Caco-2 (cell line): ENCODE data around the gene GDPD4. TPM values are rescaled to one million over a fixed set of nuclear protein-coding genes. Genes with fewer than 3 reads are reported as not detected.

Experiments
- BruUV-seq: library from RNA; stranded (reverse); fragments of 400-500 nt; replicated peaks from 2 replicates; lab custom pipeline; 2021; lab: Mats Ljungman, UMichigan
- CTCF ChIA-PET: fragments of 300-600 bp; sonication (Branson Sonifier 250); formaldehyde crosslinking; loops from one replicate; lab custom pipeline; 2022; ENCODE audit warnings: antibody characterized with exemption; lab: Charles Lee
- POLR2A ChIA-PET: fragments of 300-600 bp; sonication (Branson Sonifier 250); formaldehyde crosslinking; loops from one replicate; lab custom pipeline; 2022; ENCODE audit warnings: antibody characterized with exemption; lab: Charles Lee
- DNase-seq, 2 experiments: peaks; one replicate each; pipeline versions ENCODE4 v3.0.0 to v3.0.0-alpha.2; 2020 to 2022
- H3K27me3 ChIP-seq: replicated peaks from 2 replicates; pipeline ENCODE4 v1.6.0; 2011; ENCODE audit warnings: low read length; ENCODE audit not compliant: control insufficient read depth, insufficient read depth
- H3K36me3 ChIP-seq: 2 replicates; pipeline ENCODE4 v1.5.1; 2011; ENCODE audit warnings: low read length; ENCODE audit not compliant: control insufficient read depth, insufficient read depth
- H3K4me1 ChIP-seq: fragments of 250-450 bp; sonication (Bioruptor Pico); 2 replicates; pipeline ENCODE4 v1.5.1; 2020; ENCODE audit warnings: mild to moderate bottlenecking
- H3K4me3 ChIP-seq: 2 replicates; pipeline ENCODE4 v1.5.1; 2011; ENCODE audit warnings: low read depth, mild to moderate bottlenecking, control low read depth, low read length
- H3K9me3 ChIP-seq: fragments of 250-450 bp; sonication (Bioruptor Pico); 2 replicates; pipeline ENCODE4 v1.5.1; 2020; ENCODE audit warnings: mild to moderate bottlenecking, moderate library complexity
- H3K27ac Mint-ChIP-seq: one replicate; pipeline ENCODE4 v1.8.0; 2022; ENCODE audit warnings: mixed read lengths; ENCODE audit not compliant: unreplicated experiment
- H3K27me3 Mint-ChIP-seq: one replicate; pipeline ENCODE4 v1.8.0; 2022; ENCODE audit warnings: mixed read lengths; ENCODE audit not compliant: insufficient read depth, unreplicated experiment
- H3K36me3 Mint-ChIP-seq: one replicate; pipeline ENCODE4 v1.8.0; 2022; ENCODE audit warnings: mild to moderate bottlenecking, mixed read lengths; ENCODE audit not compliant: insufficient read depth, unreplicated experiment
- H3K4me1 Mint-ChIP-seq: one replicate; pipeline ENCODE4 v1.8.0; 2022; ENCODE audit warnings: low read depth, mixed read lengths; ENCODE audit not compliant: unreplicated experiment
- H3K4me3 Mint-ChIP-seq: one replicate; pipeline ENCODE4 v1.8.0; 2022; ENCODE audit warnings: mild to moderate bottlenecking, moderate library complexity, mixed read lengths; ENCODE audit not compliant: unreplicated experiment
- H3K9me3 Mint-ChIP-seq: one replicate; pipeline ENCODE4 v1.8.0; 2022; ENCODE audit warnings: mixed read lengths; ENCODE audit not compliant: unreplicated experiment
- intact Hi-C: fragments of 100-400 bp; cut with micrococcal nuclease; formaldehyde crosslinking; loops from one replicate; pipeline ENCODE4 v1.10.0; 2022; ENCODE audit not compliant: unreplicated experiment
- total RNA-seq: library from RNA; stranded (reverse); gene quantifications from 2 replicates; pipeline ENCODE4 v1.2.3, GENCODE V29; 2022
- TF ChIP-seq, protein P1 (sequence below), 2 experiments: fragments of 200-600 bp in 1 of 2; IDR thresholded peaks; 1 replicate in 1 of 2; 2 replicates in 1 of 2; pipeline versions ENCODE4 v1.5.1 to v1.8.0; 2011 to 2022; ENCODE audit warnings: antibody characterized with exemption in 1 of 2, control low read depth in 1 of 2, inconsistent platforms in 1 of 2, low read depth in 1 of 2, low read length in 1 of 2, mild to moderate bottlenecking in 1 of 2, moderate library complexity in 1 of 2; ENCODE audit not compliant: insufficient read depth in 1 of 2, severe bottlenecking in 1 of 2, unreplicated experiment in 1 of 2

The GDPD4 gene
- total RNA-seq, 1 experiment from 2014 or later: not detected

DNA sequence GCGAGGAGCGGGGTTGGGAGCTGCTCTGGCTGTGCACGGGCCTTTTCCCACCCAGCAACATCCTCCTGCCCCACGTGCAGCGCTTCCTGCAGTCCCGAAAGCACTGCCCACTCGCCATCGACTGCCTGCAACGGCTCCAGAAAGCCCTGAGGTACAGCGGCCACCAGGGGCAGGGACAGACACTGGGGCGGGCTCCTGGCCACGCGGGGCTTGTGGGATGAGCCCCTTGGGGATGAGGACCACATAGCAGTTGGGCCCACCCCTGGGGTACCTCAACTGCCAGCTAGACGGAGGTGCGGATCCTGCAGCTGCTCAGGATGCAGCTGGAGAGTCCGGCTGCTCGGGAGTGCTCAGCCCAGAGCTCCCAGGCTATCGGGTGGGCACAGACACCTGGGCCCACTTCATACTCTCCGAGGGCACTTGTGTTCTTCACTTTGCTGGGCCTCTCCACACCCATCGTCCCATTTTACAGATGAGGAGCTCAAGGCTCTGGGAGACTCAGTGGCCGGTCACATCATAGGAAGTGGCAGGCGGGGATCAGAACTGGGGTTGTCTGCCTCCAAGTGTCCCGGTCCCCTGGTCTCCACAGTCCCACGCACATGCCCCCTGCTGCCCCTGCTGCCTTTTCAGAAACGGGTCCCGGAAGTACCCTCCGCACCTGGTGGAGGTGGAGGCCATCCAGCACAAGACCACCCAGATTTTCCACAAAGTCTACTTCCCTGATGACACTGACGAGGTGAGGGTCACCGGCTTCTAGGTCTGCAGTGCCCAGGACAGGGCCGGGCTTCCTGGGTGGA, 95.8 kb downstream of the GDPD4 start:
- TF ChIP-seq, protein P1, sequence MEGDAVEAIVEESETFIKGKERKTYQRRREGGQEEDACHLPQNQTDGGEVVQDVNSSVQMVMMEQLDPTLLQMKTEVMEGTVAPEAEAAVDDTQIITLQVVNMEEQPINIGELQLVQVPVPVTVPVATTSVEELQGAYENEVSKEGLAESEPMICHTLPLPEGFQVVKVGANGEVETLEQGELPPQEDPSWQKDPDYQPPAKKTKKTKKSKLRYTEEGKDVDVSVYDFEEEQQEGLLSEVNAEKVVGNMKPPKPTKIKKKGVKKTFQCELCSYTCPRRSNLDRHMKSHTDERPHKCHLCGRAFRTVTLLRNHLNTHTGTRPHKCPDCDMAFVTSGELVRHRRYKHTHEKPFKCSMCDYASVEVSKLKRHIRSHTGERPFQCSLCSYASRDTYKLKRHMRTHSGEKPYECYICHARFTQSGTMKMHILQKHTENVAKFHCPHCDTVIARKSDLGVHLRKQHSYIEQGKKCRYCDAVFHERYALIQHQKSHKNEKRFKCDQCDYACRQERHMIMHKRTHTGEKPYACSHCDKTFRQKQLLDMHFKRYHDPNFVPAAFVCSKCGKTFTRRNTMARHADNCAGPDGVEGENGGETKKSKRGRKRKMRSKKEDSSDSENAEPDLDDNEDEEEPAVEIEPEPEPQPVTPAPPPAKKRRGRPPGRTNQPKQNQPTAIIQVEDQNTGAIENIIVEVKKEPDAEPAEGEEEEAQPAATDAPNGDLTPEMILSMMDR (IDR thresholded peaks at IDR 0.05; ENCODE audit: insufficient read depth in 1 of 2, low read depth in 1 of 2, low read length in 1 of 2, severe bottlenecking in 1 of 2, unreplicated experiment in 1 of 2): no peak
- Mint-ChIP-seq H3K27ac (no peak overlapping the region), H3K36me3 (no peaks in the 10 kb centered on the region), H3K4me3 (no peak overlapping the region), H3K9me3 (no peaks in the 10 kb centered on the region), H3K27me3 (no peaks in the 10 kb centered on the region), H3K4me1 (no peaks in the 10 kb centered on the region)
- no TSS peak for BruUV-seq
- CTCF ChIA-PET: interaction anchor here (1.2 kb wide), 1 partner anchor 78 kb away, joined by 4 read pairs; the partner anchor contains the start of gene MYO7A
- Histone ChIP-seq H3K27me3 (no peaks in the 10 kb centered on the region), H3K4me3 (no peak overlapping the region), H3K4me1 (no peaks in the 10 kb centered on the region), H3K9me3 (no peaks in the 10 kb centered on the region), H3K36me3 (no peaks in the 10 kb centered on the region)
- POLR2A ChIA-PET: no interaction called here
- peak in 1 of 2 experiments; percentile 38 for DNase-seq
- intact Hi-C loops: no loop called here

DNA sequence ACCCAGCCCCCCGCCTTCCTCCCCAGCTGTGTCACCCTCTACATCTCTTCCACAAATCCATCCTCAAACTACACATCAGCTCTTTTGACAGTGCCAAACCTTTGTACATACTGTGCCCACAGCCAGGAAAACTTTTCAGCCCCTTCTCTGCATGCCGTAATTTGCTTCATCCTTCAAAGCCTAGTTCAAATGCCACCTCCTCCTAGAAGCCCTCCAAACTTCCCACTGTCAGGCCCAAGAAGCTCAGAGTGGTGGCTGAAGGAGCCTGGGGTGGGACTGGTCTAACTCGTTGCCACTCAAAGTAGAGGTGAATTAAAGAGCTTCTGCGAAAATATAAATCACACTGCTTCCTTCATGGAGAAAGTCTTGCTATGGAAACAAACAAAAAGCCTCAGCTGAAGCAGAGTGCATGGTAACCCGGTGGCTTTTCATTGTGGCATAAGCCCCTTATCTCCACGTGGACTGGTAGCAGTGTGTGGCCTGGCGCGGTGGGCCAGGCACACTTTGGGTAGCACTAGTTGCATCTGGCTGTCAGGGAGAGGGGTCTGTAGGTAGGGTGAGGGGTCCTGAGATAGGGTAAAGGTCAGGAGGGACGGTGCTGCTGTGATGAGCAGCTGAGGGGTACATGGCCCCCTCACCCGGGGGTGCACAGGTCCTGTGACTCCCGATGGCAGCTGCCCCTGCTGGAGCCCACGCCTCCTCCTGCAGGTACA, 96.6 kb downstream of the GDPD4 start:
- H3K4me1 Mint-ChIP-seq: no peaks in the 10 kb centered on the region
- Histone ChIP-seq H3K27me3 (no peaks in the 10 kb centered on the region), H3K9me3 (no peaks in the 10 kb centered on the region), H3K4me3 (no peak overlapping the region), H3K36me3 (no peaks in the 10 kb centered on the region), H3K4me1 (no peaks in the 10 kb centered on the region)
- BruUV-seq: no TSS peak
- CTCF ChIA-PET: interaction anchor here (0.8 to 1.2 kb wide), 3 partner anchors 9 to 114 kb away, joined by 3 to 5 read pairs (median 4); partner anchors contain the start of gene MYO7A
- no peaks in the 10 kb centered on the region for H3K9me3 Mint-ChIP-seq
- TF ChIP-seq, protein P1 (IDR thresholded peaks at IDR 0.05; ENCODE audit: insufficient read depth in 1 of 2, low read depth in 1 of 2, low read length in 1 of 2, severe bottlenecking in 1 of 2, unreplicated experiment in 1 of 2): no peak
- H3K36me3 Mint-ChIP-seq: no peaks in the 10 kb centered on the region
- POLR2A ChIA-PET: no interaction called here
- intact Hi-C loops: no loop called here
- no peak overlapping the region for H3K4me3 Mint-ChIP-seq
- no peak for DNase-seq
- no peak overlapping the region for H3K27ac Mint-ChIP-seq
- no peaks in the 10 kb centered on the region for H3K27me3 Mint-ChIP-seq

DNA sequence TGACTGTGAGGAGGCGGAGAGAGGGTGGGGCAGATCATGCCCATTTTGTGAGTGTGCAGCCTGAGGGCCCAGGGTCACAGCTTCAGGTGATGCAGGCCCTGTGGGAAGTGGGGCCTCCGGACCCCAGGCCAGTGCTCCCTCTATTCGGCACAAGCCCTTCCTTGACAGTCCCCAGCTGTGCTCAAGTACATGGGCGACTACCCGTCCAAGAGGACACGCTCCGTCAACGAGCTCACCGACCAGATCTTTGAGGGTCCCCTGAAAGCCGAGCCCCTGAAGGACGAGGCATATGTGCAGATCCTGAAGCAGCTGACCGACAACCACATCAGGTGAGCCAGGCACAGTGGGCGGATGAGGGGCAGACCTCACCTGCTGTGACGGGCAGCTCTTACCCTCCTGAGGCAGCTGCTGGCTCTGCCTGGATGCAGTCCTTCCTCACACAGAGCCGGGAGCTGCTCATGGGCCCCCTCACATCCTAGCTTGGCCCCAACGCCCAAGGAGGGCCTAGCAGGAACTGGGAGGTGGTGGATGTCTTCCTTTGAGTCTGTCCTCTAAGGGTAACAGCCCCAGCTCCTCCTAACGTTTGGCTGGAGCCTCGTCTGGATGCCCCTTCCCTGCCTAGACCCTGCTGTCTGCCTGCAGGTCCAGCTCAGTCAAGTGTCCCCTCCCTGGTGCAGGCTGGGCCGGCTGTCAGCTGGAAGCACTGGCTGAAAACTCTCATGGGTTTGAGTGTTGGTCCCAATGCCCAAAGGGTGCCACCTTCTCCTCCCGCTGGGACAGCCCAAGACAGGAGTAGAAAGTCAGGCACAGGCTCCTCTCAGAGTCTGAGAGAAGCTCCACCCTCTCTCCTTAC, 97.4 kb downstream of the GDPD4 start:
- peak in 1 of 2 experiments; percentile 33 for DNase-seq
- H3K9me3 ChIP-seq: no peaks in the 10 kb centered on the region
- no peaks in the 10 kb centered on the region for H3K36me3 Mint-ChIP-seq
- no TSS peak for BruUV-seq
- no peaks in the 10 kb centered on the region for H3K4me1 Mint-ChIP-seq
- H3K4me3 Mint-ChIP-seq: no peak overlapping the region
- no peak overlapping the region for H3K27ac Mint-ChIP-seq
- ChIA-PET CTCF (interaction anchor here (0.8 to 1.2 kb wide), 3 partner anchors 9 to 113 kb away, joined by 3 to 5 read pairs (median 4); partner anchors contain the start of gene MYO7A), POLR2A (no interaction called here)
- no peak overlapping the region for H3K4me3 ChIP-seq
- H3K36me3 ChIP-seq: no peaks in the 10 kb centered on the region
- H3K27me3 Mint-ChIP-seq: no peaks in the 10 kb centered on the region
- no peaks in the 10 kb centered on the region for H3K9me3 Mint-ChIP-seq
- no peaks in the 10 kb centered on the region for H3K27me3 ChIP-seq
- intact Hi-C loops: no loop called here
- TF ChIP-seq, protein P1 (IDR thresholded peaks at IDR 0.05; ENCODE audit: insufficient read depth in 1 of 2, low read depth in 1 of 2, low read length in 1 of 2, severe bottlenecking in 1 of 2, unreplicated experiment in 1 of 2): no peak
- no peaks in the 10 kb centered on the region for H3K4me1 ChIP-seq
